RWPE2 (cell line): ENCODE results near the gene PINK1.
A peak's percentile ranks its signal among the peaks of the same experiment; 100 is the strongest.

Experiments used
- ATAC-seq: fragments of 200-7000 bp; cut with Tn5 transposase; 3 replicates; pipeline ENCODE4 v1.9.1; 2021; ENCODE audit warnings: low read depth
- DNase-seq: peaks from one replicate; pipeline ENCODE4 v3.0.0-alpha.2; 2020; ENCODE audit warnings: low spot score
- H3K27ac ChIP-seq: fragments of 450-650 bp; 2 replicates; pipeline ENCODE4 v1.5.1; 2017; ENCODE audit warnings: mild to moderate bottlenecking; ENCODE audit not compliant: poor library complexity, severe bottlenecking
- H3K27me3 ChIP-seq: fragments of 250-450 bp; sonication (Bioruptor Pico); 2 replicates; pipeline ENCODE4 v1.5.1; 2021; ENCODE audit warnings: mild to moderate bottlenecking, moderate library complexity; ENCODE audit not compliant: insufficient read depth, poor library complexity, severe bottlenecking
- H3K36me3 ChIP-seq: fragments of 250-450 bp; sonication (Bioruptor Pico); 2 replicates; pipeline ENCODE4 v1.5.1; 2020; ENCODE audit warnings: low read depth, mild to moderate bottlenecking, moderate library complexity
- H3K4me1 ChIP-seq: fragments of 250-450 bp; sonication (Bioruptor Pico); 2 replicates; pipeline ENCODE4 v1.5.1; 2021; ENCODE audit warnings: mild to moderate bottlenecking, moderate library complexity; ENCODE audit not compliant: insufficient read depth, poor library complexity, severe bottlenecking
- H3K4me3 ChIP-seq: fragments of 250-450 bp; sonication (Bioruptor Pico); 2 replicates; pipeline ENCODE4 v1.5.1; 2021; ENCODE audit warnings: mild to moderate bottlenecking, moderate library complexity; ENCODE audit not compliant: severe bottlenecking
- H3K9me3 ChIP-seq: fragments of 250-450 bp; sonication (Bioruptor Pico); 2 replicates; pipeline ENCODE4 v1.5.1; 2021; ENCODE audit warnings: mild to moderate bottlenecking, moderate library complexity; ENCODE audit not compliant: severe bottlenecking
- TF ChIP-seq, protein P1 (sequence below): fragments of 450-650 bp; IDR thresholded peaks from one replicate; pipeline ENCODE4 v1.5.1; 2017; ENCODE audit warnings: mild to moderate bottlenecking, moderate library complexity; ENCODE audit not compliant: poor library complexity, severe bottlenecking

Gene PINK1

DNA sequence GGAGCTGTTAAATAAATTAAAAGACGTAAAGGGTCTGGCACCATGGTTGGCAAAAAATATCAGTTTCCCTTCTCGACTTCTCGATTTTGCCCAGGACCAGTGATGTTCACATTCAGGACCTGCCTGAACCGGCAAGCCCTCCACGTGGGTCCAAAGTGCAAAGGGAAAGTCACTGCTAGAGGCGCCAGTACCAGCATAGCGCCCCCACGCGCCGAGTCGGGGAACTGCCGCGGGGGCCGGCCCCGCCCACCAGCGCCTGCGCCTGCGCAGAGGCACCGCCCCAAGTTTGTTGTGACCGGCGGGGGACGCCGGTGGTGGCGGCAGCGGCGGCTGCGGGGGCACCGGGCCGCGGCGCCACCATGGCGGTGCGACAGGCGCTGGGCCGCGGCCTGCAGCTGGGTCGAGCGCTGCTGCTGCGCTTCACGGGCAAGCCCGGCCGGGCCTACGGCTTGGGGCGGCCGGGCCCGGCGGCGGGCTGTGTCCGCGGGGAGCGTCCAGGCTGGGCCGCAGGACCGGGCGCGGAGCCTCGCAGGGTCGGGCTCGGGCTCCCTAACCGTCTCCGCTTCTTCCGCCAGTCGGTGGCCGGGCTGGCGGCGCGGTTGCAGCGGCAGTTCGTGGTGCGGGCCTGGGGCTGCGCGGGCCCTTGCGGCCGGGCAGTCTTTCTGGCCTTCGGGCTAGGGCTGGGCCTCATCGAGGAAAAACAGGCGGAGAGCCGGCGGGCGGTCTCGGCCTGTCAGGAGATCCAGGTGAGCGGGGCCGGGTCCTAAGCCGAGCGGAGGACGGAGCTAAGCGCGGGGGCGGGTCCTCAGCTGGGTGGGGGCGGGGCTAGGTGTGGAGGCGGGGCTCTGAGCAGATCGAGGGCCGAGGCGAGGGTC, at the start of gene PINK1:
Gene PINK1 (plus strand): TSS at position 269 of the 875 bp plus-strand sequence. CDS start 91 bp downstream, at position 360.
- peak within 1 kb of the TSS; percentile 93 for H3K4me3 ChIP-seq
- TF ChIP-seq, protein P1, sequence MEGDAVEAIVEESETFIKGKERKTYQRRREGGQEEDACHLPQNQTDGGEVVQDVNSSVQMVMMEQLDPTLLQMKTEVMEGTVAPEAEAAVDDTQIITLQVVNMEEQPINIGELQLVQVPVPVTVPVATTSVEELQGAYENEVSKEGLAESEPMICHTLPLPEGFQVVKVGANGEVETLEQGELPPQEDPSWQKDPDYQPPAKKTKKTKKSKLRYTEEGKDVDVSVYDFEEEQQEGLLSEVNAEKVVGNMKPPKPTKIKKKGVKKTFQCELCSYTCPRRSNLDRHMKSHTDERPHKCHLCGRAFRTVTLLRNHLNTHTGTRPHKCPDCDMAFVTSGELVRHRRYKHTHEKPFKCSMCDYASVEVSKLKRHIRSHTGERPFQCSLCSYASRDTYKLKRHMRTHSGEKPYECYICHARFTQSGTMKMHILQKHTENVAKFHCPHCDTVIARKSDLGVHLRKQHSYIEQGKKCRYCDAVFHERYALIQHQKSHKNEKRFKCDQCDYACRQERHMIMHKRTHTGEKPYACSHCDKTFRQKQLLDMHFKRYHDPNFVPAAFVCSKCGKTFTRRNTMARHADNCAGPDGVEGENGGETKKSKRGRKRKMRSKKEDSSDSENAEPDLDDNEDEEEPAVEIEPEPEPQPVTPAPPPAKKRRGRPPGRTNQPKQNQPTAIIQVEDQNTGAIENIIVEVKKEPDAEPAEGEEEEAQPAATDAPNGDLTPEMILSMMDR: peak; percentile 98
- no peaks in the 10 kb centered on the region for H3K36me3 ChIP-seq
- ATAC-seq: peak; percentile 86
- H3K9me3 ChIP-seq: peaks cover 3% of the 10 kb centered on the region
- H3K27me3 ChIP-seq: no peaks in the 10 kb centered on the region
- peak; percentile 86 for DNase-seq
- no peaks in the 10 kb centered on the region for H3K4me1 ChIP-seq
- peak within 1 kb of the TSS; percentile 56 for H3K27ac ChIP-seq

DNA sequence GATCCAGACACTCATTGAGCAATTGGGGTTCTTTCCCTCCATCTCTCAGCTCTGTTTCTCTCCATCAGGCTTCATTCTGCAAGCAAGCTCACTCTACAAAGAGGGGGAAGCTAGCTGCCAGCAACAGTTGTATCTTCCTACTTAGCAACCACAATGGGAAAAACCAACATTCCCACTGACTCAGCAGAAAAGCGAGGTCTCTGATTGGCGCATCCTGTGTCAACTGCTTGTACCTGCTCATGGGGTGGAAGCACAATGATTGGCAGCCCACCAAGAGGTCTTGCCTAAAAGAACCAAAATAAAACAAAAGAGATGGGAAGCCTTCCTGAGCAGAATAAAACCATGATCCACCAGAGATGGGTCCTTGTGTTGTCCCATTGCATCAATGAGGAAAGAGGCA, 48.4 kb upstream of the PINK1 start:
- ATAC-seq (no peak), DNase-seq (no peak)
- Histone ChIP-seq H3K36me3 (no peaks in the 10 kb centered on the region), H3K4me1 (no peaks in the 10 kb centered on the region), H3K9me3 (no peaks in the 10 kb centered on the region), H3K4me3 (no peak overlapping the region), H3K27me3 (no peaks in the 10 kb centered on the region), H3K27ac (no peak overlapping the region)
- TF ChIP-seq, protein P1: no peak

DNA sequence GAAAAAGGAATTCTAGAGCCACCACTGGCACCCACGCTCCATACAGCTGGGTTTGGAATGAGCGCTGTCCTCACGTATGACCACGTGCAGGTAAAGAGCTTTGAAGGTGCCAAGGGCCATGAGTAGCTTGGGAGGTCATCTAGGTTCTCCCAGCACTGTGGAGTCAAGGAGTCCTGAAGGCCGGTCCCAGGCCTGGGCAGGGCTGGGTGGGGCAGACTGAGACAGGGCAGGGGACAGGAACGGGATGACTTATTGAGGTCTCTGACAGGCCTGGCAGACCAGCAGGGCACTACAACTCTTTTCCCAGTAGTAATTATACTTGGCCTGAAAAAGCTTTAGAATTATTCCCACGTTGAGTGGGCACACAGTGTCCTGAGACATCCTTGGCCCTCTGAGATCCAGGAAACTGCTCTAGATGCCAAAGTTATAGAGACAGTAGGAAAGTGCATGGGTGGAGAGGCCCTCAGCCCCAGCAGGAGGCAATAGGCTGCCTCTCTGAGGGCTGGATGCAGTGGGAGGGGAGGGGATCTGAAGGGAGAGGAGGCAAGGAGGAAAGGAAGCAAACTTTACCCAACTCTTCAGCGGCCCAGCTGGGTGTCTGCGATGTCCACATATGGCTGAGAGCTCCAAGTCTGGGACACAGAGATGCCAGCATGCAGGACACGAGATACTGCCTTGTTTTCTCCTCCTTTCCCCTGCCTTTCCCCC, 46.2 kb upstream of the PINK1 start:
- H3K9me3 ChIP-seq: no peaks in the 10 kb centered on the region
- TF ChIP-seq, protein P1: no peak
- H3K36me3 ChIP-seq: no peaks in the 10 kb centered on the region
- H3K27me3 ChIP-seq: no peaks in the 10 kb centered on the region
- ATAC-seq (no peak), DNase-seq (no peak)
- H3K27ac ChIP-seq: no peak overlapping the region
- no peak overlapping the region for H3K4me3 ChIP-seq
- H3K4me1 ChIP-seq: no peaks in the 10 kb centered on the region

DNA sequence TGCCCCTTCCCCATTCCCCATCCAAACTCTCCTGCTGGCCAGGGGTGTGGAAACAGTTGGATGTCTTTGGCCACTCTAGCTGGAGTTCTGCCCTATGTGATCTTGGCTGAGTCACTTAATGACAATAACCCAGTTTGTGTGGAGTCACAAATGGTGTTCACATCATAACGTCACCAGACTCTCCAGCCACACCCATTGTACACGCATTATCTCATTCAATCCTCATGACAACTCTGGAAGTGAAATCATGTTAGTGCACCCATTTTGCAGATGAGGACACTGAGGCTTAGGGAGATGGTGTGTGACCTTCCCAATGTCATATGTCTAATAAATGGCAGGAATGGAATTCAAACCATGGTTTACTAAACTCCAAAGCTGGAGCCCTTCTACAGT, 45.6 kb upstream of the PINK1 start:
- no peak overlapping the region for H3K27ac ChIP-seq
- TF ChIP-seq, protein P1: no peak
- no peaks in the 10 kb centered on the region for H3K27me3 ChIP-seq
- no peaks in the 10 kb centered on the region; the same call in 1 of the 2 replicates for H3K36me3 ChIP-seq
- H3K4me1 ChIP-seq: no peaks in the 10 kb centered on the region
- DNase-seq (no peak), ATAC-seq (no peak)
- no peak overlapping the region for H3K4me3 ChIP-seq
- H3K9me3 ChIP-seq: no peaks in the 10 kb centered on the region
